Prostate gland (tissue), 2 donors: ENCODE data around the gene EIF3K. TPM values are rescaled to one million over a fixed set of nuclear protein-coding genes. Genes with fewer than 3 reads are reported as not detected.

Experiments used
- DNase-seq: peaks from one replicate; pipeline ENCODE4 v3.0.0-alpha.2; 2019; ENCODE audit warnings: low spot score
- H3K27ac ChIP-seq, 2 donors: fragments of 200-600 bp; sonication (generic); 2 replicates each; pipeline ENCODE4 v1.5.1; 2017 to 2019
- H3K27me3 ChIP-seq: fragments of 200-600 bp; sonication (generic); replicated peaks from 2 replicates; pipeline ENCODE4 v1.5.1; 2019; ENCODE audit not compliant: insufficient read depth
- H3K36me3 ChIP-seq, 2 donors: fragments of 200-600 bp; sonication (generic); 1 replicate in 1 of 2; 2 replicates in 1 of 2; pipeline versions ENCODE4 v1.5.1 to v1.8.1; 2017 to 2019
- H3K4me1 ChIP-seq: fragments of 200-600 bp; sonication (generic); replicated peaks from 2 replicates; pipeline ENCODE4 v1.5.1; 2019
- H3K4me3 ChIP-seq, 2 donors: fragments of 200-600 bp; sonication (generic); 2 replicates each; pipeline ENCODE4 v1.5.1; 2017 to 2019
- H3K9me3 ChIP-seq: fragments of 200-600 bp; sonication (generic); 2 replicates; pipeline ENCODE4 v1.5.1; 2017
- POLR2A ChIP-seq: fragments of 450-650 bp; IDR thresholded peaks from one replicate; pipeline ENCODE4 v1.6.1; 2016; ENCODE audit warnings: antibody characterized with exemption, mild to moderate bottlenecking
- POLR2AphosphoS5 ChIP-seq: sonication (generic); formaldehyde crosslinking; IDR thresholded peaks from one replicate; pipeline ENCODE4 v1.6.1; 2017; ENCODE audit warnings: antibody characterized with exemption
- WGBS: methylation state at CpG from one replicate; pipeline ENCODE4 v1.1.5; 2018; 5-methylcytosine and 5-hydroxymethylcytosine counted together
- intact Hi-C: fragments of 100-400 bp; cut with DNase I; formaldehyde crosslinking; loops from one replicate; pipeline ENCODE4 v1.14.2; 2022
- total RNA-seq, 2 donors: library from RNA; depleted of rRNA; stranded (reverse); fragments of >200 nt; gene quantifications; one replicate each; pipeline ENCODE4 v1.1.0, GENCODE V29; 2016
- TF ChIP-seq, protein P1 (sequence below), 4 experiments: fragments of 200-600 bp in 2 of 4; fragments of 450-650 bp in 2 of 4; sonication (generic) in 2 of 4; IDR thresholded peaks; 1 replicate in 3 of 4; 2 replicates in 1 of 4; pipeline ENCODE4 v1.5.1; 2016 to 2019; ENCODE audit warnings: antibody characterized with exemption in 4 of 4, mild to moderate bottlenecking in 2 of 4, moderate library complexity in 2 of 4

EIF3K gene
- total RNA-seq, 2 donors from 2014 or later, result 368 to 618 TPM

DNA sequence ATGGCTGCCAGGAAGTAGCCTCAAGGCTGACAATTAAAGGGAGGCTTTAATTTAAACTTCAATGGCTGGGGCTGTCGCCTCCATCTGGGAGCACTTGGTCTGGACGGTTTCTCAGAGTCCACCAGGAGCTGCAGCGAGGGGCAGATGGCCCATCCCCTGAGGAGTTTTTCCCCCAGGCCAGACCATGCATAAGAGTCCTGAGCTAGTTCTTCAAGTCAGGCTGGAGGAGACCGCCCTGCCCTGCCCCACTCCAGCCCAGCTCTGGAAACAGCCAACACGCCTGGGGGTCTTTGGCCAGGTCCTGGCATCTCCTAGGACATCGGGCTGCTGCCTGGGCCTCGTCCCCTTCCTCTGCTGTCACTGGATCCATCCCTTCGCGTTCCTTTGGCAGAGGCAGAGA is 23.2 kb downstream of the EIF3K start:
- Histone ChIP-seq H3K27ac (no peak overlapping the region), H3K27me3 (no peaks in the 10 kb centered on the region), H3K4me3 (no peak overlapping the region), H3K36me3 (no peaks in the 10 kb centered on the region), H3K9me3 (no peaks in the 10 kb centered on the region), H3K4me1 (no peaks in the 10 kb centered on the region)
- DNase-seq, result no peak
- WGBS, result 79% methylated on average over 9 of the region's 9 CpGs
- intact Hi-C loops, result loop anchor here (10.0 kb wide), 1 partner anchor 193 kb away; the partner anchor contains the start of gene ECH1
- TF ChIP-seq, protein P1, sequence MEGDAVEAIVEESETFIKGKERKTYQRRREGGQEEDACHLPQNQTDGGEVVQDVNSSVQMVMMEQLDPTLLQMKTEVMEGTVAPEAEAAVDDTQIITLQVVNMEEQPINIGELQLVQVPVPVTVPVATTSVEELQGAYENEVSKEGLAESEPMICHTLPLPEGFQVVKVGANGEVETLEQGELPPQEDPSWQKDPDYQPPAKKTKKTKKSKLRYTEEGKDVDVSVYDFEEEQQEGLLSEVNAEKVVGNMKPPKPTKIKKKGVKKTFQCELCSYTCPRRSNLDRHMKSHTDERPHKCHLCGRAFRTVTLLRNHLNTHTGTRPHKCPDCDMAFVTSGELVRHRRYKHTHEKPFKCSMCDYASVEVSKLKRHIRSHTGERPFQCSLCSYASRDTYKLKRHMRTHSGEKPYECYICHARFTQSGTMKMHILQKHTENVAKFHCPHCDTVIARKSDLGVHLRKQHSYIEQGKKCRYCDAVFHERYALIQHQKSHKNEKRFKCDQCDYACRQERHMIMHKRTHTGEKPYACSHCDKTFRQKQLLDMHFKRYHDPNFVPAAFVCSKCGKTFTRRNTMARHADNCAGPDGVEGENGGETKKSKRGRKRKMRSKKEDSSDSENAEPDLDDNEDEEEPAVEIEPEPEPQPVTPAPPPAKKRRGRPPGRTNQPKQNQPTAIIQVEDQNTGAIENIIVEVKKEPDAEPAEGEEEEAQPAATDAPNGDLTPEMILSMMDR (IDR thresholded peaks at IDR 0.05), result no peak
- no peak for TF ChIP-seq POLR2AphosphoS5
- TF ChIP-seq POLR2A, result no peak

DNA sequence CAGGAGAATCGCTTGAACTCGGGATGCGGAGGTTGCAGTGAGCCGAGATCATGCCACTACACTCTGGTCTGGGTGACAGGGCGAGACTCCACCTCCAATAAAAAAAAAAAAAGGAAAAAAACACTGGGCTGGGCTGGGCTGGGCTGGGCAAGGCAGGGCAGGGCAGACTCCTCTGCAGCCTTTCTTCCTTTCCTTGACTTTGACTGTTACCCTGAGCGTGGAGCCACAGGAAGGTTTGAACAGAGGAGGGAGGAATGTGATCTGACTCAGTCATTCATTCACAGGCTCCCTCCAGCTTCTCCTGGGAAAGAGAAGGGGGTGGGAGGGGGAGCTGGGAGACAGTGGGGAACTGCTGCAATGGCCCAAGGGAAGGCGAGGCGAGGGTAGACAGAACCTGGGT is 25.7 kb downstream of the EIF3K start:
- intact Hi-C loops, result loop anchor here (5.0 to 10.0 kb wide), 3 partner anchors 190 to 288 kb away; partner anchors contain the start of genes ECH1, MRPS12 and SARS2
- no peak overlapping the region for H3K4me3 ChIP-seq

DNA sequence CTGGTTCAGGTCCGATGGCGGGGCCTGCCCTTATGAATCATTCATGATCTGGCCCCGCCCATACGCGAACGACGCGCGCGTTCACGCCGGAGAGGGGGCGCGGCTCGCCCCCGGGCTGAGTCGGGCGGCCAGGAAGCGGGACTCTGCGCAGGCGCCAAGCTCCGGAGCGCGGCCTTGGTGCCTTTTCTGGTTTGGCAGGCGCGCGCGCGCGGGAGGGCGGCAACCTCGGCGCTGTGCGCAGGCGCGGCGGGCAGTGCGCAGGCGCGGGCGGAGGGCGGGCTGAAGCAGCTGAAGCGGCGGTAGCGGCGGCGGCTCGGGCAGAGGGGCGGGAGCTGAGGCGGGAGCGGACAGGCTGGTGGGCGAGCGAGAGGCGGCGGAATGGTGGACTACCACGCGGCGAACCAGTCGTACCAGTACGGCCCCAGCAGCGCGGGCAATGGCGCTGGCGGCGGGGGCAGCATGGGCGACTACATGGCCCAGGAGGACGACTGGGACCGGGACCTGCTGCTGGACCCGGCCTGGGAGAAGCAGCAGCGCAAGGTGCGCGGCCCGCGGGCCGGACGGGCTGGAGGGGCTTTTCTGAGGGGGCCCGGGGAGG is 28.5 kb downstream of the EIF3K start, which contains the start of gene ACTN4:
Gene ACTN4 (plus strand): TSS at position 282 of the 598 bp plus-strand sequence. CDS start 97 bp downstream, at position 379.
- peaks cover 11% of the 10 kb centered on the region for H3K4me1 ChIP-seq
- no peaks in the 10 kb centered on the region for H3K9me3 ChIP-seq
- peak within 1 kb of the TSS; percentile 94 to 95 for H3K27ac ChIP-seq
- H3K27me3 ChIP-seq, result no peaks in the 10 kb centered on the region
- TF ChIP-seq, protein P1 (IDR thresholded peaks at IDR 0.05), result peak in 1 of 4 experiments; percentile 30
- TF ChIP-seq POLR2AphosphoS5, result peak; percentile 94
- peak; percentile 100 for TF ChIP-seq POLR2A
- intact Hi-C loops, result loop anchor here (5.0 to 10.0 kb wide), 3 partner anchors 187 to 285 kb away; partner anchors contain the start of genes ECH1, MRPS12 and SARS2
- under 1% methylated on average over 72 of the region's 77 CpGs for WGBS
- H3K4me3 ChIP-seq, result peak within 1 kb of the TSS; percentile 93 to 99
- peak; percentile 98 for DNase-seq
- H3K36me3 ChIP-seq, result no peaks in the 10 kb centered on the region

More for the DNA sequence above, 25.7 kb downstream of the EIF3K start:
- Histone ChIP-seq H3K27me3 (no peaks in the 10 kb centered on the region), H3K27ac (no peak overlapping the region), H3K36me3 (no peaks in the 10 kb centered on the region), H3K4me1 (no peaks in the 10 kb centered on the region), H3K9me3 (no peaks in the 10 kb centered on the region)
- WGBS, result 86% methylated on average over 8 of the region's 8 CpGs
- TF ChIP-seq POLR2A (no peak), POLR2AphosphoS5 (no peak)
- TF ChIP-seq, protein P1 (IDR thresholded peaks at IDR 0.05), result no peak
- DNase-seq, result no peak

DNA sequence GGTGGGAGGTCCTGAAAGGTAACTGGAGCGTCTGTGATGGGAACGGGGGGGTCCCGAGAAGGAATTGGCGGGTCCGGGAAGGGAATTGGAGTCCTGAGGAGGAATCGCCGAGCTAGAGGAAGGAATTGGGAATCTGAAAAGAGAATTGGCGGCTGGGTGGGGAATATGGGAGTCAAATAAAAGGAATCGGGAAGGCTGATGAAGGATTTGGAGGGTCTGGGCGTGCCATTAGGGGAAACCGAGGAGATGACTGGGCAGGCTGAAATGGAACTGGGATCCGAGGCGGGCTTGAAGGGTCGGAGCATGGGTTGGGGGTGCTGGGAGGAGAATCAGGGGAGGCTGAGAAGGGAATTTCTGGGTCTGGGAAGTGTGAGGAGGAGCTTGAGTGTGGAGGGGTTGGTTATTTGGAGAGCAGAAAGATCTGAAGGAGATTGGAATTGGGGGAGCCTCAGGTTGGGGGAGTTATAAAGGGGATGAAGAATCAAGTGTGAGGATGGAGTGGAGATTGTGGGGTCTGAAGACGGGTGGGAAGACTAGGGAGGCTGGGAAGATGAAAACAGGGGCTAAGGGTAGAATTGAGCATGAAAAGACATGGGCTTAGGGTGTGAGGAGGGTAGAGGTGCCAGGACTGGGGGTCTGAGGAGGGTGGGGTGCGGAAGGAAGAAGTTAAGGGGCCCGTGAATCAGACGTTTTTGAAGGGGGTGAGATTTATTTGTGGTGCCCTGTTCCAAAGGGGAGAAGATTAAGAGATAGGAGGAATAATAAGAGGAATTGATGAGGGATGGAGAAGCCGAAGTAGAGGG is 29.2 kb downstream of the EIF3K start:
- no peak for DNase-seq
- H3K4me1 ChIP-seq, result peaks cover 13% of the 10 kb centered on the region
- H3K9me3 ChIP-seq, result no peaks in the 10 kb centered on the region
- no peaks in the 10 kb centered on the region for H3K36me3 ChIP-seq
- peak overlapping the region; percentile 93 to 99 for H3K4me3 ChIP-seq
- peak overlapping the region; percentile 94 to 95 for H3K27ac ChIP-seq
- intact Hi-C loops, result loop anchor here (5.0 to 10.0 kb wide), 3 partner anchors 187 to 284 kb away; partner anchors contain the start of genes ECH1, MRPS12 and SARS2
- no peaks in the 10 kb centered on the region for H3K27me3 ChIP-seq
- under 1% methylated on average over 19 of the region's 19 CpGs for WGBS
- TF ChIP-seq POLR2AphosphoS5, result no peak
- TF ChIP-seq, protein P1 (IDR thresholded peaks at IDR 0.05), result no peak
- TF ChIP-seq POLR2A, result no peak
